SK-N-SH treated with all-trans-retinoic acid at 6 μM for 48 hours (cell line): ENCODE data around the gene EEFSEC.

Source experiments
- BACH2 ChIP-seq: fragments of 250-450 bp; sonication (Bioruptor Pico); IDR thresholded peaks from 2 replicates; pipeline ENCODE4 v1.9.0; 2021; ENCODE audit warnings: mild to moderate bottlenecking, borderline replicate concordance
- TOX ChIP-seq: fragments of 250-450 bp; sonication (Bioruptor Pico); IDR thresholded peaks from 2 replicates; pipeline ENCODE4 v1.8.0; 2021; ENCODE audit warnings: mild to moderate bottlenecking, moderate library complexity, borderline replicate concordance
- ZC3H10 ChIP-seq: fragments of 250-450 bp; sonication (Bioruptor Pico); IDR thresholded peaks from 2 replicates; pipeline ENCODE4 v1.5.1; 2021; ENCODE audit warnings: mild to moderate bottlenecking, moderate library complexity
- ZFP30 ChIP-seq: fragments of 450-650 bp; formaldehyde crosslinking; IDR thresholded peaks from 2 replicates; pipeline ENCODE4 v1.5.0; 2022; ENCODE audit warnings: mild to moderate bottlenecking, moderate library complexity
- ZNF70 ChIP-seq: fragments of 450-650 bp; formaldehyde crosslinking; IDR thresholded peaks from 2 replicates; pipeline ENCODE4 v1.5.0; 2020; ENCODE audit warnings: mild to moderate bottlenecking, moderate library complexity
- TF ChIP-seq, protein P1 (sequence below): fragments of 250-450 bp; sonication (Bioruptor Pico); IDR thresholded peaks from 2 replicates; pipeline ENCODE4 v1.5.1; 2020; ENCODE audit warnings: low read depth, mild to moderate bottlenecking, moderate library complexity
- TF ChIP-seq, protein P2 (sequence below): fragments of 250-450 bp; sonication (Bioruptor Pico); IDR thresholded peaks from 2 replicates; pipeline ENCODE4 v1.8.0; 2021; ENCODE audit warnings: low read depth, mild to moderate bottlenecking, moderate library complexity, borderline replicate concordance
- TF ChIP-seq, protein P3 (sequence below): fragments of 250-450 bp; sonication (Bioruptor Pico); IDR thresholded peaks from 2 replicates; pipeline ENCODE4 v1.8.0; 2020; ENCODE audit warnings: mild to moderate bottlenecking, moderate library complexity, borderline replicate concordance

DNA sequence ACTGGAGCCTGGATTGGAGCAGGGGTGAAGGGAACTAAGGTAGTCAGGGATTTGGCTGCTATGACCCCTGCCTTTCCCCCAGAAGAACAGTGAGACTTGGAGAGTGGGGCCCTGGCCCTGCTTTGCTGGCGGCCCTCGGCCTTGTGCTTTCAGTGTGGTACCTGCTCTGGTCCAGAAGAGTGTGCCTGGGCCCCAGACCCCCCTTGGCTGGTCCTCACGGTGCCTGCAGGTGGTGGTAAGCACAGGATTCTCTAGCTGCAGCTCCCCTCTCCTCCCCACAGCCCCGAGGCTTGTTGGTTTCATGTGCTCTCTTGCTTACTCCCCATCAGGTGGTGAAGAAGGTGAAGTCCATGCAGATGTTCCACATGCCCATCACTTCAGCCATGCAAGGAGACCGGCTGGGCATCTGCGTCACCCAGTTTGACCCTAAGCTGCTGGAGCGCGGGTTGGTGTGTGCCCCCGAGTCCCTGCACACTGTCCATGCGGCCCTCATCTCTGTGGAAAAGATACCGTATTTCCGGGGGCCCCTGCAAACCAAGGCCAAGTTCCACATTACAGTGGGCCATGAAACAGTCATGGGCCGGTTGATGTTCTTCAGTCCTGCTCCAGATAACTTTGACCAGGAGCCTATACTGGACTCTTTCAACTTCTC is 187.7 kb downstream of the EEFSEC start:
- TF ChIP-seq, protein P1, sequence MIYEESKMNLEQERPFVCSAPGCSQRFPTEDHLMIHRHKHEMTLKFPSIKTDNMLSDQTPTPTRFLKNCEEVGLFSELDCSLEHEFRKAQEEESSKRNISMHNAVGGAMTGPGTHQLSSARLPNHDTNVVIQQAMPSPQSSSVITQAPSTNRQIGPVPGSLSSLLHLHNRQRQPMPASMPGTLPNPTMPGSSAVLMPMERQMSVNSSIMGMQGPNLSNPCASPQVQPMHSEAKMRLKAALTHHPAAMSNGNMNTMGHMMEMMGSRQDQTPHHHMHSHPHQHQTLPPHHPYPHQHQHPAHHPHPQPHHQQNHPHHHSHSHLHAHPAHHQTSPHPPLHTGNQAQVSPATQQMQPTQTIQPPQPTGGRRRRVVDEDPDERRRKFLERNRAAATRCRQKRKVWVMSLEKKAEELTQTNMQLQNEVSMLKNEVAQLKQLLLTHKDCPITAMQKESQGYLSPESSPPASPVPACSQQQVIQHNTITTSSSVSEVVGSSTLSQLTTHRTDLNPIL = no peak
- TF ChIP-seq ZC3H10 (CRISPR knock-in tag) (no peak), BACH2 (CRISPR knock-in tag) (no peak), ZFP30 (no peak), TOX (CRISPR knock-in tag) (no peak), ZNF70 (CRISPR knock-in tag) (no peak)
- TF ChIP-seq, protein P2, sequence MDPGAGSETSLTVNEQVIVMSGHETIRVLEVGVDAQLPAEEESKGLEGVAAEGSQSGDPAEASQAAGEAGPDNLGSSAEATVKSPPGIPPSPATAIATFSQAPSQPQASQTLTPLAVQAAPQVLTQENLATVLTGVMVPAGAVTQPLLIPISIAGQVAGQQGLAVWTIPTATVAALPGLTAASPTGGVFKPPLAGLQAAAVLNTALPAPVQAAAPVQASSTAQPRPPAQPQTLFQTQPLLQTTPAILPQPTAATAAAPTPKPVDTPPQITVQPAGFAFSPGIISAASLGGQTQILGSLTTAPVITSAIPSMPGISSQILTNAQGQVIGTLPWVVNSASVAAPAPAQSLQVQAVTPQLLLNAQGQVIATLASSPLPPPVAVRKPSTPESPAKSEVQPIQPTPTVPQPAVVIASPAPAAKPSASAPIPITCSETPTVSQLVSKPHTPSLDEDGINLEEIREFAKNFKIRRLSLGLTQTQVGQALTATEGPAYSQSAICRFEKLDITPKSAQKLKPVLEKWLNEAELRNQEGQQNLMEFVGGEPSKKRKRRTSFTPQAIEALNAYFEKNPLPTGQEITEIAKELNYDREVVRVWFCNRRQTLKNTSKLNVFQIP (CRISPR knock-in tag) = no peak
- TF ChIP-seq, protein P3, sequence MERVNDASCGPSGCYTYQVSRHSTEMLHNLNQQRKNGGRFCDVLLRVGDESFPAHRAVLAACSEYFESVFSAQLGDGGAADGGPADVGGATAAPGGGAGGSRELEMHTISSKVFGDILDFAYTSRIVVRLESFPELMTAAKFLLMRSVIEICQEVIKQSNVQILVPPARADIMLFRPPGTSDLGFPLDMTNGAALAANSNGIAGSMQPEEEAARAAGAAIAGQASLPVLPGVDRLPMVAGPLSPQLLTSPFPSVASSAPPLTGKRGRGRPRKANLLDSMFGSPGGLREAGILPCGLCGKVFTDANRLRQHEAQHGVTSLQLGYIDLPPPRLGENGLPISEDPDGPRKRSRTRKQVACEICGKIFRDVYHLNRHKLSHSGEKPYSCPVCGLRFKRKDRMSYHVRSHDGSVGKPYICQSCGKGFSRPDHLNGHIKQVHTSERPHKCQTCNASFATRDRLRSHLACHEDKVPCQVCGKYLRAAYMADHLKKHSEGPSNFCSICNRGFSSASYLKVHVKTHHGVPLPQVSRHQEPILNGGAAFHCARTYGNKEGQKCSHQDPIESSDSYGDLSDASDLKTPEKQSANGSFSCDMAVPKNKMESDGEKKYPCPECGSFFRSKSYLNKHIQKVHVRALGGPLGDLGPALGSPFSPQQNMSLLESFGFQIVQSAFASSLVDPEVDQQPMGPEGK (CRISPR knock-in tag) = no peak
